ENCODE measurements around the gene TMEM138.
"Not testable (repeated sequence)": the region's sequence is repeated elsewhere in the genome, so short reads cannot be mapped to it uniquely, and the experiment has no call there.

Gene TMEM138

DNA sequence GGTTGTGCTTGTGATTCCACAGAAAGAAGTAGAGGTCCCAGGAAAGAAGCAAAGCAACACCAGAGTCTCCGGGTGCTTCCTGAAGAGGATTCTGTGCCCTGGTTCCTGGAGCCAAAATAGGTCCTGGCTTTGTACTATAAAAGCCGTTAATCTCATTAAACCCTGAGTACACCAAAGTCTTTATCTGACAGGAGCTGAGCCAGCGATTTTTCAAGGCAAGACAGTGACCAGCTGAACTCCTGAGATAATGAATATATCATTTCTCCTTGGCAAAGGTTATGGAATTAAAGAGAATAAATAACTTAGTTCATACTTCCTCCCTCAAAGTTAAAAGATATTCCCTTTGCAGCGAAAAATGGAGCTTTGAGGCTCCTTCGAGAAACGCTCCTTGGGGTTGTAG, 5.2 kb downstream of the TMEM138 start:
- DNase-seq: no peak

- DNase-seq: no peak
Measured at GRCh38 chr11:61368646-61369045, 6.5 kb downstream of the TMEM138 start.

GRCh38 chr11:61369372-61370348, 7.5 kb downstream of the TMEM138 start:
- DNase-seq: no peak

DNA sequence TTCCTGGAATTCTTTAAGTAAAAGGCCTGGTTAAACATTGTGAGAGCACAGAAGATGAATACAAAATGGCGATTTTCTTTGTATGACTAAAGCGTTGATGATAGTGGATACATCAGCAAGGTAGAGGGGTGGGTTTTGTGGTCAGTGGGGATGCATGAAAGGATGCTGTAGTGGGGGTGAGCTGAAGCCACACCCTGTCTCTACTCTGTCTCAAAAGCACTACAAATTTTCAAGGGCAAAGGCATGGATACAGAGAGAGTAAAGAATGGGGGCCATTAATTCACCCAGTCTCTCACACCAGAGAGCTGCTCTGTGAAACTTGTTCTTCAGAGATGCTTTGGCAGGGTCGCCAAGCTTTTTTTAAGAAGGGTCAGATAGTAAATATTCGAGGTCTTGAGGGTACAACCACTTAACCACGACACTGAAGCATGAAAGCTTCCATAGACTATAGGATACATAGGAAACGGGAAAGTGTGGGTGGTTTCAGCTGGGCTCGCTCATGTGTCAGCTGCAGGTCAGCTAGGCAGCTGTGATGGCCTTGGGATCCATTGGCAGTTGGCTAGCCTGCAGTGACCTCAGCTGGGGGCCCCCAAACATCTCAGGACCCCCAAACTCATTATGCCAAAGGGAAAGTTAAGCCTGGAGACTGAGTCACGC, 8.3 kb downstream of the TMEM138 start:
- DNase-seq: peak in 1 of 5 experiments; percentile 22

- no peak for DNase-seq
Measured at GRCh38 chr11:61372659-61373420, 10.7 kb downstream of the TMEM138 start.

DNA sequence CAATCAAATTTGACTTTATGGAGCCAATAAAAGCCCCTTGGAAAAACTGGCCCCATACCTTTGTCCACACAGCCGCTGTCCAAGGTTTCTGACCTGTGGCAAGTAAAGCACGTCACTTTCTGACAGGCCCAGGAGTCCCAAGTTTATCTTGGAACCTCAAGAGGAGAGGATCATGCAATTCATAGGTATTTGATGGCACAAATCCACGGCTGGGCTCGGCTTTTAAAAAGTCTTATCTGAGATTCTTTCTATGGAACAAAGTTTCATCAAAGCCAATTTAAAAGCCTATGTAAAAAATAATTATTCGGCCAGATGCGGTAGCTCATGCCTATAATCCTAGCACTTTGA, 13.6 kb downstream of the TMEM138 start:
- DNase-seq: no peak

DNA sequence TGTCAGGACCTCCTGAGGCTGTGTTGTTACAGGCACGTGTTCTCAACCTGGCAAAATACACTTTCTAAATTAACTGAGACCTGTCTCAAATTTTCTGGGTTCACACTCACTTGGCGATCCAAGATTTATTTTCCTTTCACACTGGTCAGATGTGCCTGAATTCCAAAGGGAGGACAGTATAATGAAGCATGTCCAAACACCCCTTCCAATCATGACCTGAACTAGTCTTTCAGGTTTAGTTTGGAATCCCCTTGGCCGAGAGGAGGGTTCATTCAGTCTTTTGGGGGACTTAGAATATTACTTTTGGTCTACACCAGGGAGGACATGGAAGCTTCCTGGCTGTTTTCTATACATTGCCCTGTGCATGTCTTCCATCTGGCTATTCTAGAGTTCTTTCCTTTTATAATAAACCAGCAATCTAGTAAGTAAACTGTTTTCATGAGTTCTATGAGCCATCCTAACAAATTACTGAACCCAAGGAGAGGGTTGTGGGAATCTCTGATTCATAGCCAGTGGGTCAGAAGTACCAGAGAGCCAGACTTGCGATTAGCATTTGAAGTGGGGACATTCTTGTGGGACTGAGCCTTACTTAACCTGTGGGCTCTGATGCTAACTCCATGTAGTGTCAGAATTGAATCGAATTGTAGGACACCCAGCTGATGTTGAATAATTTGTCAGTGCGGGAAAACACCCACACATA, 15.4 kb downstream of the TMEM138 start:
- no peak for DNase-seq

GRCh38 chr11:61378713-61379313, 16.6 kb downstream of the TMEM138 start:
- DNase-seq: no peak

GRCh38 chr11:61380884-61381283, 18.7 kb downstream of the TMEM138 start:
- DNase-seq: no peak

GRCh38 chr11:61383859-61384258, 21.7 kb downstream of the TMEM138 start:
- DNase-seq: not testable (repeated sequence)

GRCh38 chr11:61384271-61385242, 22.4 kb downstream of the TMEM138 start:
- no peak for DNase-seq

DNA sequence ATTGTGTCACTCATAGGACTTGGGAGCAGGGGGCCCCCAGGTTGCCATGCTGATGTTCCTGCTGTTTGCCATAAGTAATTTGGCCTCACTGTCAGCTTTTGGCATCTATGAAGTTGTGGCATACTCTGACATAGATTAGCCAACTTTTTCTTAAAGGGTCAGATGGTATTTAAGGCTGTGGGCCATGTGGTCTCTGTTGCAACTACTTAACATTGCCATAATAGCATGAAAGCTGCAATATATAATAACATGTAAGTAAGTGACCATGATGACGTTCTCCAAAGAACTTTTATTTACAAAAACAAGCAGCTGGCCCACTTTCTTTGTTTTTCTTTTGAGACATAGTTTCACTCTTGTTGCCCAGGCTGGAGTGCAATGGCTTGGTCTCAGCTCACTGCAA, 28.0 kb downstream of the TMEM138 start:
- DNase-seq: no peak

- DNase-seq: no peak
Measured at GRCh38 chr11:61392981-61393595, 30.9 kb downstream of the TMEM138 start.

DNA sequence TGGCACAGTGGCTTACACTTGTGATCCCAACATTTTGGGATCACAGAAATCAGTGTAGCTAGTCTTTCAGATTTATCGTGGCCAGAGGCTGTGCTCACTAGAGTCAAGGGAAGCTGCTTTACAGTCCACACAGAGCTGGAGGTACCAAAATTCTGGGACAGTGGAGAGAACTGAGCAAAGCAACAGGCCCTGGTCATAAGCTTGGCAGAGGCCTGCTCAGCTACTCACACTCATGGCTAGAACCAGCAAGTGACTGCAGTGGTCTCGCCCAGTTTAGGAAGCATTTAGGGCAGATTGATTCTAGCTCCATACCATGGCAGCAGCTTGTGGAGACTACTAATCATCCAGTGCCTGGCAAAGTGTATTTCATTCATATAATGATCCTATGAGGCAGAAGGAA, 39.0 kb downstream of the TMEM138 start:
- DNase-seq: no peak

GRCh38 chr11:61401573-61401972, 39.4 kb downstream of the TMEM138 start:
- DNase-seq: no peak

DNA sequence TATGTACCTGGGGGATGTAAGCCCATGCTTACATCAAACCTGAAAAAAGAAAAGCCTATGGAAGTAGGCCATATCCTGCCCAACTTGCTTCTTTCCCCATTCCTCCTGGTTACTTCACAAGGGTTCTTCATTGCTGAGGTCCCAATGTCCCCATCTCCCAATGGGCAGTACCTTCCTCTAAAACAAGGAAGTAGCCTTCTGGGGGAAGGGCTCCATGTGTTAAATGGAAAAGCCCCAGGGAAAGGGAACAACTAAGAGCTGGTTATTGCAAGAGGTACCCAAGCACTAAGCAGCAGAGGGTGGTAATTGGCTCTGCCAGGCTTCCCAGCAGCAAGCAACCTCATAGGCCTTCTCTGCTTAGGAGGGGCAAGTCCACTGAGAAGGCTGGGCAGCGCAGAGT, 41.5 kb downstream of the TMEM138 start:
- DNase-seq: no peak

GRCh38 chr11:61404103-61404502, 41.9 kb downstream of the TMEM138 start:
- DNase-seq: no peak

DNA sequence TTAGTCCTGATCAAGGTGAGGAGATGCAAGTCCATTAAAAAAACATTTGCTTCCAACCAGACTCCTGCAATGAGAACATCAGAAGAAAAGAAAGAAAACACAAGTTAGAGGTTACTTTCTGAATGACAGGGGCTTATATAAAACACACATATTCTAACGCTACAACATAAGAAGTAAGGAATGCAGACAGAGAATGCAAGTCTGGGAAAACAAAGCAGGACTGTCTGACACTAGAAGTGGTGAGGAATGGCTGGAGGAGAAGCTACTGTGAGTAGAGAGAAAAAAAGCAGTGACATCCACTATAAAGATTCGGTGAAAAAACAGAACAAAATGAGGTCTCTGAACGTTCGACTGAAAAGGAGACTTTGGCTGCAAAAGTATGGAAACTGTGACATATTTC, 42.5 kb downstream of the TMEM138 start:
- no peak for DNase-seq

DNA sequence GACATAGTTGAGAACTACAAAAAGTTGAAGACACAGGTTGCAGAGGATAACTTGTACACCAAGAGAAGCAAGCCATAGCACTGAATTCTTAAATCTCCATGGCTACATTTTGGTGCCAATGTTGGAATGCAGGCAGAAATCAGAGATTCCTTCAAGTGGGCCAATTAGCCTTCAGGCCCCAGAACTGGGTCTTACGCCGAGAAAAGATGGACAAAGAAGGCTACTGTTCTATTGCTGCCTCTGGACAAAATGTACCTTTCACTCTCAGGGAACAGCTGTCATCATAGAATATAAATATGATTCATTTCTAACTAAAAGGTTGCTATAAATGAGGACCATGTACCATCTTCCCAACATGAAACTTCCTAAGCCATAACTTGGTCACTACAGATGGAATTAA, 43.9 kb downstream of the TMEM138 start:
- no peak for DNase-seq

DNA sequence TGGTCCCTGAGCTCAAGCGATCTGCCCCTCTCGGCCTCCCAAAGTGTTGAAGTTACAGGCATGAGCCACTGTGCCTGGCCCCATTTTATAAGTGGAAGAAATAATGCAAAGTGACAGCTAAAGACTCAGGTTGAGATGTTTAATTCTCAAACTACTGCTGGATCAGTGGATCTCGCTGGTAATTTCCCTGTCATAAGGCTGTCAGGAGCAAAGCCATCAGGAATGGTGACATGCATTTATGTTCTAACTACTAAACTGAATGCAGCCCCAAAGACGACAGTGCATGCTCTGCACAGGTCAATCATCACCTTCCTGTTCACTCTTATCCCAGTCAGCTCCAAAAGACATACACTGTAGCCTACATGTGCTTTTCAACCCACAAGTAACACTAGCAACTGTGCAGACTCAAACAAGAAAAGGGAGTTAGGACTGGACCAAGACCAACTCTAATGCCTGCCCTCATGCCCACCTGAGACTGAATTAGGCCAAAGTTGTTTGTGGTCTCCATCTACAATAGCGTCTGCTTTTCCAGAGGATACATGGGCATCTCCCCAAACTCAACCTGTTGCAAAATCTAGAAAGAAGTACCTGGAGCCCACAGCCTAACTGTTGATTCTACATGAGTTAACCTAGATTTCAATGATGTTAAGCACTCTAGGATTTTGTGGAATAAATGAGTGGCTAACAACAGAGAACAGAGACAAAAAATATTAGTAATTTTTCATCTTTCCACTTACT, 45.0 kb downstream of the TMEM138 start:
- DNase-seq: no peak
